Gastrocnemius medialis (tissue), 4 donors: ENCODE measurements around the gene RUFY1.

Experiments used
- CTCF ChIP-seq, 5 experiments: fragments of 450-650 bp in 3 of 5; fragments of 200-600 bp in 2 of 5; sonication (generic) in 2 of 5; IDR thresholded peaks in 4 of 5; conservative IDR thresholded peaks in 1 of 5; 1 replicate in 4 of 5; 2 replicates in 1 of 5; pipeline ENCODE4 v1.5.1; 2016 to 2019; ENCODE audit warnings: antibody characterized with exemption in 5 of 5, mild to moderate bottlenecking in 3 of 5, moderate library complexity in 3 of 5
- POLR2A ChIP-seq, 2 donors: fragments of 450-650 bp; IDR thresholded peaks; one replicate each; pipeline ENCODE4 v1.6.1; 2017; ENCODE audit warnings: antibody characterized with exemption in 2 of 2, mild to moderate bottlenecking in 2 of 2, moderate library complexity in 2 of 2

GRCh38 chr5:179526978-179527377, 23.4 kb upstream of the RUFY1 start:
- TF ChIP-seq CTCF (IDR thresholded peaks at IDR 0.05 in 4 of 5, conservative IDR thresholded peaks at IDR 0.05 in 1 of 5) (no peak), POLR2A (IDR thresholded peaks at IDR 0.05) (no peak)
